ENCODE measurements around the gene SEZ6L2.

DNA sequence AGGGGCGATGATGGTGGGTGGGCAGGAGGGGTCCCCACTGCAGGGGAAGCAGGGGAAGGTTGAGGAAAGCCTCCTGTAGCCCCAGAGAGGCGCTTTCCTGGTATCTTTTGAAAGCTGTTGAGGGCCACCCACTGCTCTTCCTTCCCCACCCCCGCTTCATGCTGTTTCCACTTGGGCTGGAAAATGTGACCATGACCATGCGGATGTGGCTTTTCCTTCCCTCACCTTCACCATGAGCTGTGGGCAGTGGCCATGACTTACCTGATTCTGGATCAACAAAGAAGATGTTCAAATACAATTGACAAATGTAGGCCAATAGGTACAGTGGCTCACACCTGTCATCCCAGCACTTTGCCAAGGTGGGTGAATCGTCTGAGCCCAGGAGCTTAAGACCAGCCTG, 65.3 kb downstream of the SEZ6L2 start:
- TF ChIP-seq POLR2A (IDR thresholded peaks at IDR 0.05), result no peak
- TF ChIP-seq, protein P1, sequence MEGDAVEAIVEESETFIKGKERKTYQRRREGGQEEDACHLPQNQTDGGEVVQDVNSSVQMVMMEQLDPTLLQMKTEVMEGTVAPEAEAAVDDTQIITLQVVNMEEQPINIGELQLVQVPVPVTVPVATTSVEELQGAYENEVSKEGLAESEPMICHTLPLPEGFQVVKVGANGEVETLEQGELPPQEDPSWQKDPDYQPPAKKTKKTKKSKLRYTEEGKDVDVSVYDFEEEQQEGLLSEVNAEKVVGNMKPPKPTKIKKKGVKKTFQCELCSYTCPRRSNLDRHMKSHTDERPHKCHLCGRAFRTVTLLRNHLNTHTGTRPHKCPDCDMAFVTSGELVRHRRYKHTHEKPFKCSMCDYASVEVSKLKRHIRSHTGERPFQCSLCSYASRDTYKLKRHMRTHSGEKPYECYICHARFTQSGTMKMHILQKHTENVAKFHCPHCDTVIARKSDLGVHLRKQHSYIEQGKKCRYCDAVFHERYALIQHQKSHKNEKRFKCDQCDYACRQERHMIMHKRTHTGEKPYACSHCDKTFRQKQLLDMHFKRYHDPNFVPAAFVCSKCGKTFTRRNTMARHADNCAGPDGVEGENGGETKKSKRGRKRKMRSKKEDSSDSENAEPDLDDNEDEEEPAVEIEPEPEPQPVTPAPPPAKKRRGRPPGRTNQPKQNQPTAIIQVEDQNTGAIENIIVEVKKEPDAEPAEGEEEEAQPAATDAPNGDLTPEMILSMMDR (IDR thresholded peaks at IDR 0.05), result no peak
- no peak for TF ChIP-seq POLR2AphosphoS5 (IDR thresholded peaks at IDR 0.05; ENCODE audit: insufficient read depth in 1 of 2, low read depth in 1 of 2)

Data from vagina (tissue), 2 donors.